Measurements from ENCODE around the gene PDE4D. TPM values are rescaled to one million over a fixed set of nuclear protein-coding genes. Genes with fewer than 3 reads are reported as not detected.

Gene PDE4D
- total and polyA plus RNA-seq, 2 of the 4 experiments (the other 2 are of a cell fraction), result 1.4 to 7.9 TPM

GRCh38 chr5:59178482-59178881 lies 715.0 kb downstream of the PDE4D start:
- Histone ChIP-seq H3K4ac (ENCODE audit: low read depth, low read length) (no peak overlapping the region), H3K4me1 (ENCODE audit: control insufficient read depth, insufficient read depth, low read length) (no peaks in the 10 kb centered on the region), H3K9me1 (ENCODE audit: insufficient read depth, low read length) (no peaks in the 10 kb centered on the region), H3K9ac (ENCODE audit: low read depth, low read length) (no peak overlapping the region), H2AK9ac (replicated peaks; ENCODE audit: low read depth, low read length, poor library complexity) (no peak overlapping the region), H2BK120ac (ENCODE audit: low read depth, low read length) (no peak overlapping the region), H2AK5ac (ENCODE audit: low read depth, low read length) (no peak overlapping the region), H4K8ac (ENCODE audit: low read depth in 2 of 2, low read length in 2 of 2) (no peak overlapping the region), H3K79me1 (ENCODE audit: low read depth in 1 of 2, low read length in 2 of 2) (no peaks in the 10 kb centered on the region), H3K56ac (ENCODE audit: extremely low read depth, insufficient read depth, low read length) (no peak overlapping the region), H3K36me3 (ENCODE audit: control insufficient read depth, insufficient read depth, low read length) (no peaks in the 10 kb centered on the region), H2BK15ac (ENCODE audit: low read depth, low read length) (no peak overlapping the region), H3K9me3 (ENCODE audit: control insufficient read depth, insufficient read depth, low read length) (no peaks in the 10 kb centered on the region), H3K27me3 (ENCODE audit: control insufficient read depth, insufficient read depth, low read length) (peaks cover 5% of the 10 kb centered on the region; the same call in 1 of the 2 replicates), H2BK20ac (ENCODE audit: low read depth, low read length) (no peak overlapping the region), H3K4me3 (ENCODE audit: insufficient read depth, low read depth, low read length) (no peak overlapping the region), H4K20me1 (ENCODE audit: insufficient read depth, low read length) (no peaks in the 10 kb centered on the region), H3K4me2 (ENCODE audit: low read depth, low read length) (no peak overlapping the region), H3K14ac (replicated peaks; ENCODE audit: low read depth, low read length) (no peak overlapping the region), H2AFZ (replicated peaks; ENCODE audit: low read length, poor library complexity) (no peak overlapping the region), H3K27ac (ENCODE audit: insufficient read depth, low read length) (no peak overlapping the region), H4K91ac (ENCODE audit: insufficient read depth, low read depth, low read length) (no peak overlapping the region), H3K23ac (ENCODE audit: low read depth, low read length) (no peak overlapping the region), H3K18ac (ENCODE audit: low read depth, low read length) (no peak overlapping the region), H4K5ac (ENCODE audit: low read depth, low read length) (no peak overlapping the region), H2BK5ac (ENCODE audit: low read depth, low read length, poor library complexity, severe bottlenecking) (no peak overlapping the region)
- ATAC-seq (ENCODE audit: low read depth), result no peak
- WGBS, 2 experiments (ENCODE audit: extremely low coverage in 2 of 2, insufficient read length in 1 of 2), result no CpG with 5 or more reads among the region's 1 CpG
- ChIA-PET CTCF (interaction anchor here (0.8 to 1.4 kb wide), 2 partner anchors 9 to 144 kb away, joined by 3 to 4 read pairs; no protein-coding TSS in a partner anchor), POLR2A (ENCODE audit: unreplicated experiment) (no interaction called here)
- dilution Hi-C loops (cut with HindIII; ENCODE audit: low sequenced_read_pairs, unreplicated experiment) (loop anchor here (25.0 kb wide), 1 partner anchor 184 kb away; no protein-coding TSS in a partner anchor), intact Hi-C loops (cut with micrococcal nuclease) (no loop called here), in situ Hi-C loops (cut with MboI; ENCODE audit: low sequenced_read_pairs) (loop anchor here (5.0 kb wide), 1 partner anchor 291 kb away; no protein-coding TSS in a partner anchor)
- TF ChIP-seq RCOR1 (IDR thresholded peaks at IDR 0.05; ENCODE audit: insufficient replicate concordance, low read length), result no peak
- TF ChIP-seq CHD1 (IDR thresholded peaks at IDR 0.05; ENCODE audit: low read depth, low read length), result no peak
- TF ChIP-seq BHLHE40 (IDR thresholded peaks at IDR 0.05; ENCODE audit: low read depth, low read length), result no peak
- TF ChIP-seq CTCF (conservative IDR thresholded peaks at IDR 0.05; ENCODE audit: low read depth, low read length), result no peak
- no peak for TF ChIP-seq MAFK (IDR thresholded peaks at IDR 0.05; ENCODE audit: low read depth, low read length)
- TF ChIP-seq MXI1 (IDR thresholded peaks at IDR 0.05; ENCODE audit: borderline replicate concordance, low read depth, low read length), result no peak
- TF ChIP-seq MAZ (IDR thresholded peaks at IDR 0.05; ENCODE audit: borderline replicate concordance, low read depth, low read length), result no peak
- no peak for TF ChIP-seq NFE2L2 (IDR thresholded peaks at IDR 0.05; ENCODE audit: low read depth, low read length)
- DNase-seq, result no peak
- BruUV-seq (replicated peaks), result no TSS peak

Data from IMR-90 (cell line).